ENCODE results near the gene SCAANT1.

GRCh38 chr3:63937661-63938651 is 25.8 kb upstream of the SCAANT1 start:
- no peak for TF ChIP-seq CTCF (IDR thresholded peaks at IDR 0.05)
- no peak for TF ChIP-seq ZFX (IDR thresholded peaks at IDR 0.05; ENCODE audit: borderline replicate concordance)
